Parathyroid adenoma (tissue), 2 donors: ENCODE measurements around the gene FKBP5.

ENCODE experiments used
- H2AFZ ChIP-seq: fragments of 300-600 bp; sonication (generic); one replicate; pipeline ENCODE4 v1.7.0; 2017; ENCODE audit warnings: antibody characterized with exemption, mild to moderate bottlenecking
- H3K27ac ChIP-seq: fragments of 300-600 bp; sonication (generic); one replicate; pipeline ENCODE4 v1.7.0; 2017
- H3K27me3 ChIP-seq: fragments of 300-600 bp; sonication (generic); one replicate; pipeline ENCODE4 v1.7.0; 2017; ENCODE audit warnings: low read length; ENCODE audit not compliant: control insufficient read depth, insufficient read depth
- H3K36me3 ChIP-seq: fragments of 300-600 bp; sonication (generic); one replicate; pipeline ENCODE4 v1.7.0; 2017; ENCODE audit warnings: low read length; ENCODE audit not compliant: control insufficient read depth, insufficient read depth
- H3K4me1 ChIP-seq: fragments of 300-600 bp; sonication (generic); one replicate; pipeline ENCODE4 v1.7.0; 2017; ENCODE audit warnings: control low read depth
- H3K4me2 ChIP-seq: fragments of 300-600 bp; sonication (generic); one replicate; pipeline ENCODE4 v1.7.0; 2017; ENCODE audit warnings: low read length
- H3K4me3 ChIP-seq: fragments of 300-600 bp; sonication (generic); one replicate; pipeline ENCODE4 v1.7.0; 2017; ENCODE audit warnings: low read depth, low read length
- H3K79me2 ChIP-seq: fragments of 300-600 bp; sonication (generic); one replicate; pipeline ENCODE4 v1.7.0; 2017; ENCODE audit warnings: control low read depth
- H3K9ac ChIP-seq: fragments of 300-600 bp; sonication (generic); one replicate; pipeline ENCODE4 v1.7.0; 2017; ENCODE audit warnings: mild to moderate bottlenecking
- H3K9me3 ChIP-seq: fragments of 300-600 bp; sonication (generic); one replicate; pipeline ENCODE4 v1.7.0; 2017; ENCODE audit warnings: low read length; ENCODE audit not compliant: control insufficient read depth
- CTCF ChIP-seq: fragments of 300-600 bp; sonication (generic); IDR thresholded peaks from one replicate; pipeline ENCODE4 v1.7.0; 2017; ENCODE audit warnings: antibody characterized with exemption, mild to moderate bottlenecking
- donor health status: primary hyperparathyroidism.

The FKBP5 gene

GRCh38 chr6:35719404-35719829 lies 30.7 kb upstream of the FKBP5 start:
- Histone ChIP-seq H3K4me2 (no peak overlapping the region), H3K27me3 (no peaks in the 10 kb centered on the region), H2AFZ (no peak overlapping the region), H3K9ac (no peak overlapping the region), H3K9me3 (no peaks in the 10 kb centered on the region), H3K36me3 (no peaks in the 10 kb centered on the region), H3K27ac (peak overlapping the region; percentile 16), H3K4me1 (peaks cover 17% of the 10 kb centered on the region), H3K4me3 (no peak overlapping the region), H3K79me2 (no peaks in the 10 kb centered on the region)
- no peak for TF ChIP-seq CTCF

- H2AFZ ChIP-seq: peak overlapping the region; percentile 16
- no peak overlapping the region for H3K4me3 ChIP-seq
- H3K9ac ChIP-seq: no peak overlapping the region
- H3K27me3 ChIP-seq: no peaks in the 10 kb centered on the region
- peaks cover 12% of the 10 kb centered on the region for H3K4me1 ChIP-seq
- H3K36me3 ChIP-seq: no peaks in the 10 kb centered on the region
- TF ChIP-seq CTCF: no peak
- peak overlapping the region; percentile 16 for H3K27ac ChIP-seq
- no peaks in the 10 kb centered on the region for H3K79me2 ChIP-seq
- H3K9me3 ChIP-seq: no peaks in the 10 kb centered on the region
- H3K4me2 ChIP-seq: no peak overlapping the region
These were observed 30.2 kb upstream of the FKBP5 start for GRCh38 chr6:35718911-35719381.

- Histone ChIP-seq H2AFZ (peak overlapping the region; percentile 16), H3K79me2 (no peaks in the 10 kb centered on the region), H3K27me3 (no peaks in the 10 kb centered on the region), H3K27ac (no peak overlapping the region), H3K4me1 (peaks cover 12% of the 10 kb centered on the region), H3K9ac (no peak overlapping the region), H3K36me3 (no peaks in the 10 kb centered on the region), H3K4me2 (no peak overlapping the region), H3K4me3 (no peak overlapping the region), H3K9me3 (no peaks in the 10 kb centered on the region)
- no peak for TF ChIP-seq CTCF
These were observed 29.6 kb upstream of the FKBP5 start for GRCh38 chr6:35718375-35718736.

- Histone ChIP-seq H3K4me1 (peaks cover 12% of the 10 kb centered on the region), H3K9ac (no peak overlapping the region), H3K27ac (no peak overlapping the region), H3K4me2 (no peak overlapping the region), H3K36me3 (no peaks in the 10 kb centered on the region), H3K9me3 (no peaks in the 10 kb centered on the region), H3K79me2 (no peaks in the 10 kb centered on the region), H2AFZ (no peak overlapping the region), H3K4me3 (no peak overlapping the region), H3K27me3 (no peaks in the 10 kb centered on the region)
- TF ChIP-seq CTCF: no peak
These were observed 29.0 kb upstream of the FKBP5 start for GRCh38 chr6:35717449-35718374.
